HG03558 (cell line): ENCODE measurements around the gene FTO.

ENCODE experiments used
- ATAC-seq: cut with Tn5 transposase; IDR thresholded peaks from one replicate; pipeline ENCODE4 v1.9.1; 2021; ENCODE audit warnings: moderate number of reproducible peaks; ENCODE audit not compliant: unreplicated experiment; ENCODE audit errors: extremely low read depth

FTO gene

GRCh38 chr16:54096607-54097006, 392.7 kb downstream of the FTO start:
- no peak for ATAC-seq

GRCh38 chr16:54097774-54098173, 393.8 kb downstream of the FTO start:
- no peak for ATAC-seq

GRCh38 chr16:54098247-54098646, 394.3 kb downstream of the FTO start:
- no peak for ATAC-seq

- ATAC-seq: no peak
These were observed 395.7 kb downstream of the FTO start for GRCh38 chr16:54099627-54100026.

- ATAC-seq: no peak
These were observed 399.2 kb downstream of the FTO start for GRCh38 chr16:54102888-54103866.

GRCh38 chr16:54106057-54106456, 402.1 kb downstream of the FTO start:
- ATAC-seq: no peak

GRCh38 chr16:54107583-54108202, 403.7 kb downstream of the FTO start:
- no peak for ATAC-seq

GRCh38 chr16:54110016-54110981, 406.3 kb downstream of the FTO start:
- ATAC-seq: no peak

GRCh38 chr16:54112451-54113206, 408.7 kb downstream of the FTO start:
- no peak for ATAC-seq

GRCh38 chr16:54115558-54115957, 411.6 kb downstream of the FTO start:
- ATAC-seq: no peak

GRCh38 chr16:54116124-54116655, 412.2 kb downstream of the FTO start:
- ATAC-seq: no peak

GRCh38 chr16:54118846-54119245, 414.9 kb downstream of the FTO start:
- ATAC-seq: no peak

- no peak for ATAC-seq
These were observed 417.0 kb downstream of the FTO start for GRCh38 chr16:54120846-54121480.

- ATAC-seq: no peak
These were observed 417.8 kb downstream of the FTO start for GRCh38 chr16:54121539-54122295.

GRCh38 chr16:54123766-54124165, 419.8 kb downstream of the FTO start:
- no peak for ATAC-seq

GRCh38 chr16:54125751-54126655, 422.0 kb downstream of the FTO start:
- no peak for ATAC-seq

GRCh38 chr16:54126907-54127306, 423.0 kb downstream of the FTO start:
- ATAC-seq: no peak
